DND-41 (cell line): ENCODE measurements around the gene MMRN2.
A peak's percentile ranks its signal among the peaks of the same experiment; 100 is the strongest.

Experiments
- ATAC-seq: fragments of 200-7000 bp; cut with Tn5 transposase; 3 replicates; pipeline ENCODE4 v1.9.1; 2021; ENCODE audit warnings: low read depth; ENCODE audit not compliant: insufficient read depth
- DNase-seq: peaks from one replicate; pipeline ENCODE4 v3.0.0-alpha.2; 2020
- H2AFZ ChIP-seq: 2 replicates; pipeline ENCODE4 v1.6.0; 2012; ENCODE audit warnings: low read depth, low read length
- H3K27ac ChIP-seq: 2 replicates; pipeline ENCODE4 v1.5.1; 2012; ENCODE audit warnings: low read length, inconsistent platforms
- H3K27me3 ChIP-seq: fragments of 200-600 bp; sonication (generic); 2 replicates; pipeline ENCODE4 v1.6.0; 2012; ENCODE audit warnings: low read length, mild to moderate bottlenecking, inconsistent platforms; ENCODE audit not compliant: insufficient read depth, poor library complexity
- H3K36me3 ChIP-seq: 2 replicates; pipeline ENCODE4 v1.5.1; 2012; ENCODE audit warnings: low read length, inconsistent platforms; ENCODE audit not compliant: insufficient read depth
- H3K4me1 ChIP-seq: 2 replicates; pipeline ENCODE4 v1.5.1; 2012; ENCODE audit warnings: mild to moderate bottlenecking, low read length; ENCODE audit not compliant: insufficient read depth
- H3K4me2 ChIP-seq: 2 replicates; pipeline ENCODE4 v1.6.0; 2012; ENCODE audit warnings: mild to moderate bottlenecking, moderate library complexity, low read length, inconsistent platforms; ENCODE audit not compliant: insufficient read depth
- H3K4me3 ChIP-seq, 2 experiments: fragments of 200-600 bp in 1 of 2; shearing (Covaris generic) in 1 of 2; 2 replicates each; pipeline ENCODE4 v1.5.1; 2012 to 2016; ENCODE audit warnings: inconsistent platforms in 2 of 2, low read length in 2 of 2, mild to moderate bottlenecking in 2 of 2, low read depth in 1 of 2, moderate library complexity in 1 of 2
- H3K79me2 ChIP-seq: 2 replicates; pipeline ENCODE4 v1.6.0; 2012; ENCODE audit warnings: low read length, inconsistent platforms; ENCODE audit not compliant: insufficient read depth
- H3K9ac ChIP-seq: 2 replicates; pipeline ENCODE4 v1.6.0; 2012; ENCODE audit warnings: low read depth, mild to moderate bottlenecking, inconsistent platforms, low read length, moderate library complexity
- H3K9me3 ChIP-seq: 2 replicates; pipeline ENCODE4 v1.5.1; 2012; ENCODE audit warnings: low read length, moderate library complexity, mild to moderate bottlenecking, inconsistent platforms; ENCODE audit not compliant: insufficient read depth, severe bottlenecking
- H4K20me1 ChIP-seq: 2 replicates; pipeline ENCODE4 v1.6.0; 2012; ENCODE audit warnings: low read length; ENCODE audit not compliant: insufficient read depth
- EZH2 ChIP-seq: IDR thresholded peaks from 3 replicates; pipeline ENCODE4 v1.6.1; 2012; ENCODE audit warnings: borderline replicate concordance, low read depth, mild to moderate bottlenecking, moderate library complexity, low read length, inconsistent platforms; ENCODE audit not compliant: severe bottlenecking
- TF ChIP-seq, protein P1 (sequence below): IDR thresholded peaks from 2 replicates; pipeline ENCODE4 v1.5.1; 2012; ENCODE audit warnings: borderline replicate concordance, low read length, moderate library complexity, mild to moderate bottlenecking; ENCODE audit not compliant: poor library complexity, severe bottlenecking; ENCODE audit errors: extremely low read depth

MMRN2 gene

GRCh38 chr10:86946213-86947155, 10.9 kb downstream of the MMRN2 start:
- no peaks in the 10 kb centered on the region for H3K9me3 ChIP-seq
- no peaks in the 10 kb centered on the region for H3K79me2 ChIP-seq
- H3K9ac ChIP-seq = no peak overlapping the region
- DNase-seq (no peak), ATAC-seq (no peak)
- H3K4me3 ChIP-seq = no peak overlapping the region
- TF ChIP-seq EZH2 = no peak
- TF ChIP-seq, protein P1, sequence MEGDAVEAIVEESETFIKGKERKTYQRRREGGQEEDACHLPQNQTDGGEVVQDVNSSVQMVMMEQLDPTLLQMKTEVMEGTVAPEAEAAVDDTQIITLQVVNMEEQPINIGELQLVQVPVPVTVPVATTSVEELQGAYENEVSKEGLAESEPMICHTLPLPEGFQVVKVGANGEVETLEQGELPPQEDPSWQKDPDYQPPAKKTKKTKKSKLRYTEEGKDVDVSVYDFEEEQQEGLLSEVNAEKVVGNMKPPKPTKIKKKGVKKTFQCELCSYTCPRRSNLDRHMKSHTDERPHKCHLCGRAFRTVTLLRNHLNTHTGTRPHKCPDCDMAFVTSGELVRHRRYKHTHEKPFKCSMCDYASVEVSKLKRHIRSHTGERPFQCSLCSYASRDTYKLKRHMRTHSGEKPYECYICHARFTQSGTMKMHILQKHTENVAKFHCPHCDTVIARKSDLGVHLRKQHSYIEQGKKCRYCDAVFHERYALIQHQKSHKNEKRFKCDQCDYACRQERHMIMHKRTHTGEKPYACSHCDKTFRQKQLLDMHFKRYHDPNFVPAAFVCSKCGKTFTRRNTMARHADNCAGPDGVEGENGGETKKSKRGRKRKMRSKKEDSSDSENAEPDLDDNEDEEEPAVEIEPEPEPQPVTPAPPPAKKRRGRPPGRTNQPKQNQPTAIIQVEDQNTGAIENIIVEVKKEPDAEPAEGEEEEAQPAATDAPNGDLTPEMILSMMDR = no peak
- no peak overlapping the region for H3K27ac ChIP-seq
- H3K36me3 ChIP-seq = no peaks in the 10 kb centered on the region
- H4K20me1 ChIP-seq = peaks cover 6% of the 10 kb centered on the region; the same call in 1 of the 2 replicates
- no peaks in the 10 kb centered on the region for H3K27me3 ChIP-seq
- H3K4me2 ChIP-seq = no peak overlapping the region
- H3K4me1 ChIP-seq = no peaks in the 10 kb centered on the region
- H2AFZ ChIP-seq = no peak overlapping the region

DNA sequence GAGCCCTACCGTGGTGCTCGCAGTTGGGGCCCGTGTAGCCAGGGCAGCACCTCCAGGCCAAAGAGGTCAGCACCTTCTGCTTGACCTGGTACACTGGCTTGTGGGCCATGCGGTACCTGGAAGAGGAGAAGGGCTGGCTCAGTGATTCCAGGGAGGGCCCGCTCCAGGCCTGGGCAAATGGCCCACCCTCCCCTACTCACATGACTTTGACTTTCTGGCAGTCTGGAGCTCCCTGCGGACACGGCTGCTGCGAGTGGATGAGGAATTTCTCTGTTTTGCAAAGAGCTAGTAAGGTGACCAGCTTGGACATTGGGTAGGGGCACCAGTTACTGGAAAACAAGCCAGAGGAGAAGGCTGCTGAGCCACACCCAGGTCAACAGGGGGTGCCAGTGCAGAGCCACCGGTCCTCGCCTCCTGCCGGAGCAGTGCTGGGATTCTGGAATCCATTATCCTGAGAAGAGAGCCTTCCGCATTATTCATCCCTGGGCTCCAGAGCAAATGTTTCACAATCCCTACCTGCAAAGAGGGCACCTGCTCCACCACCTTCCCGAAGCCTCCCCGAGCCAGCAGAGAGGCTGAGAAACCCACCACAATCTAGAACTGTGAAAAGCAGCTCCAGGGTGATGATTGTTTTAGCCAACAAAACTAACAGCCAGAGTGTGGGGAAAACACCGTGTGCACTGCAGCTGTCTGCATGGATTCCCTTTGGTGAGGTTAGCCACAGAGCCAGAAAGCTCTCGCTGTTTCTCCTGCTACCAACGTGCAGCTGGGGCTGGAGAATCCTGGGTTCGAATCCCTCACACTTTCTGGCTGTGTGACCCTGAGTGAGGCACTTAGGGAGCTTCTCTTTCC, 11.8 kb downstream of the MMRN2 start:
- Histone ChIP-seq H2AFZ (no peak overlapping the region), H3K4me2 (no peak overlapping the region), H3K4me3 (no peak overlapping the region), H3K9me3 (no peaks in the 10 kb centered on the region), H3K4me1 (no peaks in the 10 kb centered on the region), H3K27me3 (no peaks in the 10 kb centered on the region), H4K20me1 (peaks cover 6% of the 10 kb centered on the region; the same call in 1 of the 2 replicates), H3K36me3 (no peaks in the 10 kb centered on the region), H3K9ac (no peak overlapping the region), H3K79me2 (no peaks in the 10 kb centered on the region), H3K27ac (no peak overlapping the region)
- DNase-seq (peak; percentile 17), ATAC-seq (peak; percentile 63)
- TF ChIP-seq, protein P1 = no peak
- no peak for TF ChIP-seq EZH2

- H4K20me1 ChIP-seq = peaks cover 6% of the 10 kb centered on the region; the same call in 1 of the 2 replicates
- H3K4me3 ChIP-seq = no peak overlapping the region
- H3K36me3 ChIP-seq = no peaks in the 10 kb centered on the region
- ATAC-seq (no peak), DNase-seq (no peak)
- H3K79me2 ChIP-seq = no peaks in the 10 kb centered on the region
- H3K27me3 ChIP-seq = no peaks in the 10 kb centered on the region
- no peaks in the 10 kb centered on the region for H3K4me1 ChIP-seq
- no peak overlapping the region for H2AFZ ChIP-seq
- H3K9me3 ChIP-seq = no peaks in the 10 kb centered on the region
- H3K9ac ChIP-seq = no peak overlapping the region
- TF ChIP-seq EZH2 = no peak
- TF ChIP-seq, protein P1 = no peak
- no peak overlapping the region for H3K27ac ChIP-seq
- H3K4me2 ChIP-seq = no peak overlapping the region
Measured at GRCh38 chr10:86944907-86945306, 12.5 kb downstream of the MMRN2 start.
